ENCODE data around the gene GRIP1. TPM values are rescaled to one million over a fixed set of nuclear protein-coding genes. Genes with fewer than 3 reads are reported as not detected.
A peak's percentile ranks its signal among the peaks of the same experiment; 100 is the strongest.

GRIP1 gene
- total and polyA plus RNA-seq, 2 experiments from 2014 or later: 5.1 to 13.7 TPM

- Histone ChIP-seq H3K4me2 (peak overlapping the region; percentile 83), H3K4me3 (no peak overlapping the region), H3K27me3 (ENCODE audit: insufficient read depth) (peaks cover 11% of the 10 kb centered on the region; the same call in 1 of the 2 replicates), H3K9me2 (ENCODE audit: insufficient read depth) (no peaks in the 10 kb centered on the region), H3K36me3 (ENCODE audit: insufficient read depth) (peaks cover 12% of the 10 kb centered on the region; the same call in 1 of the 2 replicates), H2AFZ (no peak overlapping the region), H3K4me1 (ENCODE audit: insufficient read depth) (peaks cover 12% of the 10 kb centered on the region), H3K27ac (ENCODE audit: low read depth) (no peak overlapping the region), H4K20me1 (replicated peaks; ENCODE audit: insufficient read depth) (no peaks in the 10 kb centered on the region; the same call in 1 of the 2 replicates), H3F3A (replicated peaks; ENCODE audit: low read depth) (no peaks in the 10 kb centered on the region), H3K79me2 (replicated peaks; ENCODE audit: insufficient read depth) (peaks cover 12% of the 10 kb centered on the region; the same call in 1 of the 2 replicates)
- no peaks in the 10 kb centered on the region for H3K9me3 Mint-ChIP-seq
- ATAC-seq (no peak), DNase-seq (ENCODE audit: low spot score) (no peak)
- H3K4me1 Mint-ChIP-seq: peaks cover 14% of the 10 kb centered on the region; the same call in 2 of the 3 replicates
- peaks cover 6% of the 10 kb centered on the region for H3K36me3 Mint-ChIP-seq (ENCODE audit: low read depth)
- peaks cover 8% of the 10 kb centered on the region for H3K27me3 Mint-ChIP-seq (ENCODE audit: insufficient read depth, low read depth, poor library complexity)
- TF ChIP-seq EZH2 (IDR thresholded peaks at IDR 0.05; ENCODE audit: low read depth, unreplicated experiment) (no peak), ZNF114 (CRISPR knock-in tag; IDR thresholded peaks at IDR 0.05) (no peak), CTCF (conservative IDR thresholded peaks at IDR 0.05; ENCODE audit: low read depth in 2 of 2) (no peak), STAT1 (IDR thresholded peaks at IDR 0.05; ENCODE audit: unreplicated experiment) (no peak), JUNB (IDR thresholded peaks at IDR 0.05; ENCODE audit: unreplicated experiment) (no peak), ZNF462 (CRISPR knock-in tag; IDR thresholded peaks at IDR 0.05) (no peak), ZNF331 (CRISPR knock-in tag; IDR thresholded peaks at IDR 0.05; ENCODE audit: low read depth) (no peak), NANOG (IDR thresholded peaks at IDR 0.05; ENCODE audit: borderline replicate concordance) (no peak), CREB1 (CRISPR knock-in tag; IDR thresholded peaks at IDR 0.05; ENCODE audit: low read depth) (no peak), POLR2AphosphoS5 (IDR thresholded peaks at IDR 0.05; ENCODE audit: low read depth) (no peak), REST (IDR thresholded peaks at IDR 0.05; ENCODE audit: unreplicated experiment) (no peak), EZH2phosphoT487 (IDR thresholded peaks at IDR 0.05; ENCODE audit: unreplicated experiment) (no peak)
- TF ChIP-seq, protein P1, sequence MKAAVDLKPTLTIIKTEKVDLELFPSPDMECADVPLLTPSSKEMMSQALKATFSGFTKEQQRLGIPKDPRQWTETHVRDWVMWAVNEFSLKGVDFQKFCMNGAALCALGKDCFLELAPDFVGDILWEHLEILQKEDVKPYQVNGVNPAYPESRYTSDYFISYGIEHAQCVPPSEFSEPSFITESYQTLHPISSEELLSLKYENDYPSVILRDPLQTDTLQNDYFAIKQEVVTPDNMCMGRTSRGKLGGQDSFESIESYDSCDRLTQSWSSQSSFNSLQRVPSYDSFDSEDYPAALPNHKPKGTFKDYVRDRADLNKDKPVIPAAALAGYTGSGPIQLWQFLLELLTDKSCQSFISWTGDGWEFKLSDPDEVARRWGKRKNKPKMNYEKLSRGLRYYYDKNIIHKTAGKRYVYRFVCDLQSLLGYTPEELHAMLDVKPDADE (IDR thresholded peaks at IDR 0.05): no peak
- H3K27ac Mint-ChIP-seq: no peak overlapping the region
- no peak overlapping the region for H3K4me3 Mint-ChIP-seq
Measured at GRCh38 chr12:66304296-66304900, 374.5 kb downstream of the GRIP1 start.
